Endodermal cell (in vitro differentiated cells): ENCODE results near the gene SDCCAG8. TPM values are rescaled to one million over a fixed set of nuclear protein-coding genes. Genes with fewer than 3 reads are reported as not detected.
A peak's percentile ranks its signal among the peaks of the same experiment; 100 is the strongest.

Experiments used
- DNase-seq: peaks from one replicate; pipeline ENCODE4 v3.0.0-alpha.2; 2017
- H3K27ac ChIP-seq: 2 replicates; pipeline ENCODE4 v1.5.1; 2013; ENCODE audit warnings: mild to moderate bottlenecking, low read depth, low read length, moderate library complexity
- H3K27me3 ChIP-seq: 2 replicates; pipeline ENCODE4 v1.6.1; 2013; ENCODE audit warnings: mild to moderate bottlenecking, low read length, moderate library complexity; ENCODE audit not compliant: insufficient read depth, control insufficient read depth, poor library complexity, severe bottlenecking
- H3K36me3 ChIP-seq: 2 replicates; pipeline ENCODE4 v1.7.0; 2013; ENCODE audit warnings: mild to moderate bottlenecking, low read length, moderate library complexity; ENCODE audit not compliant: control insufficient read depth, insufficient read depth
- H3K4me1 ChIP-seq: one replicate; pipeline ENCODE4 v1.7.0; 2013; ENCODE audit warnings: low read length; ENCODE audit not compliant: control insufficient read depth, insufficient read depth
- H3K4me3 ChIP-seq: 2 replicates; pipeline ENCODE4 v1.5.1; 2013; ENCODE audit warnings: mild to moderate bottlenecking, low read length, moderate library complexity
- H3K9ac ChIP-seq: 2 replicates; pipeline ENCODE4 v1.6.1; 2013; ENCODE audit warnings: mild to moderate bottlenecking, low read length, moderate library complexity; ENCODE audit not compliant: poor library complexity, severe bottlenecking; ENCODE audit errors: extremely low read depth
- H3K9me3 ChIP-seq: 2 replicates; pipeline ENCODE4 v1.6.1; 2013; ENCODE audit warnings: mild to moderate bottlenecking, low read length, moderate library complexity; ENCODE audit not compliant: control insufficient read depth
- H3K27ac Mint-ChIP-seq: 2 replicates; pipeline ENCODE4 v1.8.0; 2020; ENCODE audit warnings: mixed read lengths
- H3K27me3 Mint-ChIP-seq: 2 replicates; pipeline ENCODE4 v1.8.0; 2021; ENCODE audit warnings: mild to moderate bottlenecking, mixed read lengths; ENCODE audit not compliant: insufficient read depth
- H3K36me3 Mint-ChIP-seq: 2 replicates; pipeline ENCODE4 v1.8.0; 2020; ENCODE audit warnings: low read depth, mixed read lengths
- H3K4me1 Mint-ChIP-seq: 2 replicates; pipeline ENCODE4 v1.8.0; 2020; ENCODE audit warnings: mixed read lengths
- H3K4me3 Mint-ChIP-seq: 2 replicates; pipeline ENCODE4 v1.8.0; 2020; ENCODE audit warnings: mild to moderate bottlenecking, moderate library complexity, mixed read lengths
- H3K9me3 Mint-ChIP-seq: 2 replicates; pipeline ENCODE4 v1.8.0; 2020; ENCODE audit warnings: mild to moderate bottlenecking, mixed read lengths
- WGBS, 2 experiments: methylation state at CpG; one replicate each; pipeline versions ENCODE4 v1.1.5 to v1.1.7; 2013; ENCODE audit warnings: missing lambda C conversion rate in 2 of 2, mixed read lengths in 1 of 2; ENCODE audit not compliant: insufficient coverage in 1 of 2, insufficient read length in 1 of 2; 5-methylcytosine and 5-hydroxymethylcytosine counted together
- total RNA-seq, 2 donors: library from RNA; stranded (reverse); fragmentation: NEBNext Ultra II Directional in 1 of 2; extraction: Animal tissue kit (Norgen Biotek cat#: 25700) in 1 of 2; gene quantifications; 2 replicates in 1 of 2; 3 replicates in 1 of 2; pipeline ENCODE4 v1.2.1, GENCODE V29; 2021
- TF ChIP-seq, protein P1 (sequence below): fragments of 200-600 bp; sonication (generic); conservative IDR thresholded peaks from 2 replicates; pipeline ENCODE4 v1.5.0; 2021; ENCODE audit warnings: antibody characterized with exemption, mild to moderate bottlenecking

Gene SDCCAG8
- total RNA-seq, 2 donors from 2014 or later: 19.8 to 27.5 TPM

DNA sequence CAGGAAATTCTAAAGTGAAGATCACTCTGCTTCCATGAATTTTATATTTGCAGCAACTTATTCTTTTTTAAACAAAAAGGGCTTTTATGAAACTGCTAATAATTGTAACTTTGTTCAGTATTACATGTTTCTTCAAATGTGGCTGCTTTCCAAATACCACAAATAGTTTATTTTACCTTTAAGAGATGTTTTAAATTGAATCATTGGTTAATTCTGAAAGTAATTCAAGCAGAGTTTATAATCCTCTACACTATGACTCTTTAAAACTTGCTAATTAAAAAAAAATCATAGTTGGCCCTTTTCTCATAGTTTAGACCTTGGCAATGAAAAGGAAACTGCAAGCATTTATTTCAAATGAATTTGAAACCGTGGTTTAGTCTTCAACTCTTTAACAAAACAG lies 59.6 kb downstream of the SDCCAG8 start:
- Mint-ChIP-seq H3K4me1 (peaks cover 19% of the 10 kb centered on the region), H3K9me3 (no peaks in the 10 kb centered on the region), H3K27ac (no peak overlapping the region), H3K27me3 (no peaks in the 10 kb centered on the region), H3K36me3 (peaks cover 15% of the 10 kb centered on the region), H3K4me3 (no peak overlapping the region)
- no peak for DNase-seq
- Histone ChIP-seq H3K27ac (no peak overlapping the region), H3K9ac (no peak overlapping the region), H3K4me1 (peaks cover 5% of the 10 kb centered on the region), H3K9me3 (no peaks in the 10 kb centered on the region), H3K4me3 (no peak overlapping the region), H3K27me3 (no peaks in the 10 kb centered on the region), H3K36me3 (no peaks in the 10 kb centered on the region)
- TF ChIP-seq, protein P1, sequence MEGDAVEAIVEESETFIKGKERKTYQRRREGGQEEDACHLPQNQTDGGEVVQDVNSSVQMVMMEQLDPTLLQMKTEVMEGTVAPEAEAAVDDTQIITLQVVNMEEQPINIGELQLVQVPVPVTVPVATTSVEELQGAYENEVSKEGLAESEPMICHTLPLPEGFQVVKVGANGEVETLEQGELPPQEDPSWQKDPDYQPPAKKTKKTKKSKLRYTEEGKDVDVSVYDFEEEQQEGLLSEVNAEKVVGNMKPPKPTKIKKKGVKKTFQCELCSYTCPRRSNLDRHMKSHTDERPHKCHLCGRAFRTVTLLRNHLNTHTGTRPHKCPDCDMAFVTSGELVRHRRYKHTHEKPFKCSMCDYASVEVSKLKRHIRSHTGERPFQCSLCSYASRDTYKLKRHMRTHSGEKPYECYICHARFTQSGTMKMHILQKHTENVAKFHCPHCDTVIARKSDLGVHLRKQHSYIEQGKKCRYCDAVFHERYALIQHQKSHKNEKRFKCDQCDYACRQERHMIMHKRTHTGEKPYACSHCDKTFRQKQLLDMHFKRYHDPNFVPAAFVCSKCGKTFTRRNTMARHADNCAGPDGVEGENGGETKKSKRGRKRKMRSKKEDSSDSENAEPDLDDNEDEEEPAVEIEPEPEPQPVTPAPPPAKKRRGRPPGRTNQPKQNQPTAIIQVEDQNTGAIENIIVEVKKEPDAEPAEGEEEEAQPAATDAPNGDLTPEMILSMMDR: no peak
- WGBS, 2 experiments: 80% methylated on average over 1 of the region's 1 CpG; no CpG with 5 or more reads in 1 of the 2 experiments

DNA sequence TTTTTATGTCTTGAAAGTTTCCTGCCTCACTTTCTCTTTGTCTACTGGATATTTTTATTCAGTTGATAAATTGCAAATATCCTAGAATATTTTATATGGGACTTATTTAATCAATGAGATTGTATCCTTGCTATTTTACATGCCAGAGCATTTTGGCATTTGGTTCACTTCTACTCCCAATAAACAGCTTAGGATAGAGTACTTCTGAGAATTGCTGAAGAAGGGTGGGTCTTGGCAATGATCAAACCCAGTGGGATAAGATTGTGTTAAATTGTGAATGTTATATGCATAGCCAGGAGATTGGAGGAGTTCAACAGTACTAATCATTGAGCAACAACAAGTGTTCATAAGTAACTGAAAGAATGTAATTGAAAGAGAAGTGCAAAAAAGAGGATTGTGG lies 60.1 kb downstream of the SDCCAG8 start:
- no peaks in the 10 kb centered on the region for H3K27me3 Mint-ChIP-seq
- peaks cover 15% of the 10 kb centered on the region for H3K36me3 Mint-ChIP-seq
- DNase-seq: no peak
- H3K4me3 ChIP-seq: no peak overlapping the region
- H3K4me3 Mint-ChIP-seq: no peak overlapping the region
- H3K27me3 ChIP-seq: no peaks in the 10 kb centered on the region
- no peaks in the 10 kb centered on the region for H3K36me3 ChIP-seq
- peaks cover 5% of the 10 kb centered on the region for H3K4me1 ChIP-seq
- H3K27ac Mint-ChIP-seq: no peak overlapping the region
- TF ChIP-seq, protein P1: no peak
- H3K9me3 Mint-ChIP-seq: no peaks in the 10 kb centered on the region
- peak overlapping the region; percentile 59 for H3K27ac ChIP-seq
- no peak overlapping the region for H3K9ac ChIP-seq
- H3K9me3 ChIP-seq: no peaks in the 10 kb centered on the region
- peaks cover 20% of the 10 kb centered on the region for H3K4me1 Mint-ChIP-seq

DNA sequence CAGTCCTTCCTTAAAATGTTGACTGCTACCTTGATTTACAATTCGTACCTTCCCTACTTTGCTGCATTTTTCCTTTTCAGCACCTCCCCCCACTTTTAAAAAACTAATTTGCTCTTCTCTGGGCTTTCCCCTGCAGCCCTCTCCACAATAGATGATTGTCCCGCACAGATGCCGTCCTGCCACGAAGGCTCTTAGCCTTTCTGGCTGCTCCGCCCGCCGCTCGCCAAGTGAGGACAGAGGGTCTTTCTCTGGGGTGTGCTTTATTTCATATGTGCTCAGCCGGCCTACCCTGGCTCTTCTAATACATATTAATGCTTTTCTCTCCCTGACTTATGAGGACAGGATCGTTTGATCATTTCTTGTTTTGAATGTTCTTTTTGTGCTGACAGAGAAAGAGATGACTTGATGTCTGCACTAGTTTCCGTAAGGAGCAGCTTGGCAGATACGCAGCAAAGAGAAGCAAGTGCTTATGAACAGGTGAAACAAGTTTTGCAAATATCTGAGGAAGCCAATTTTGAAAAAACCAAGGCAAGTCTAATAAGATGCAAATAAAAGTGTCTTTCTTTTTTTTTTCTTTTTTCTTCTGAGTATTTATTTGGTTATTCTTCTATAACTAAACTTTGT lies 60.6 kb downstream of the SDCCAG8 start:
- no peaks in the 10 kb centered on the region for H3K27me3 Mint-ChIP-seq
- peaks cover 20% of the 10 kb centered on the region for H3K4me1 Mint-ChIP-seq
- peak overlapping the region; percentile 59 for H3K27ac ChIP-seq
- peaks cover 15% of the 10 kb centered on the region for H3K36me3 Mint-ChIP-seq
- no peaks in the 10 kb centered on the region for H3K9me3 Mint-ChIP-seq
- peaks cover 5% of the 10 kb centered on the region for H3K4me1 ChIP-seq
- TF ChIP-seq, protein P1: no peak
- WGBS, 2 experiments: 45 to 46% methylated on average over 5 to 12 of the region's 12 CpGs
- H3K4me3 ChIP-seq: no peak overlapping the region
- H3K9me3 ChIP-seq: no peaks in the 10 kb centered on the region
- H3K36me3 ChIP-seq: no peaks in the 10 kb centered on the region
- no peak overlapping the region for H3K27ac Mint-ChIP-seq
- no peak overlapping the region for H3K9ac ChIP-seq
- no peaks in the 10 kb centered on the region for H3K27me3 ChIP-seq
- peak; percentile 60 for DNase-seq
- no peak overlapping the region for H3K4me3 Mint-ChIP-seq
